ENCODE results near the gene FUT3. TPM values are rescaled to one million over a fixed set of nuclear protein-coding genes. Genes with fewer than 3 reads are reported as not detected.
A peak's percentile ranks its signal among the peaks of the same experiment; 100 is the strongest.

The FUT3 gene
- total and polyA plus RNA-seq, 9 of the 15 experiments (the other 6 are each of a cell fraction or from before 2014, with no cell fraction given) = 0.09 TPM; not detected in 8

- TF ChIP-seq MAFK (IDR thresholded peaks at IDR 0.05; ENCODE audit: low read length) (no peak), POLR2AphosphoS5 (IDR thresholded peaks at IDR 0.05; ENCODE audit: control insufficient read depth, insufficient read depth, low read depth, low read length) (peak; percentile 69; the same call in 1 of the 2 replicates), PML (IDR thresholded peaks at IDR 0.05; ENCODE audit: low read length) (peak; percentile 65; the same call in 1 of the 2 replicates), ELF2 (CRISPR knock-in tag; IDR thresholded peaks at IDR 0.05) (no peak), MBD1 (CRISPR knock-in tag; IDR thresholded peaks at IDR 0.05) (no peak), KAT2B (IDR thresholded peaks at IDR 0.05; ENCODE audit: low read depth, low read length) (no peak), ZBTB43 (CRISPR knock-in tag; IDR thresholded peaks at IDR 0.05) (no peak), ZNF778 (CRISPR knock-in tag; IDR thresholded peaks at IDR 0.05) (no peak), ZNF609 (CRISPR knock-in tag; IDR thresholded peaks at IDR 0.05; ENCODE audit: borderline replicate concordance) (no peak), ZNF395 (CRISPR knock-in tag; IDR thresholded peaks at IDR 0.05) (no peak), SRSF9 (IDR thresholded peaks at IDR 0.05; ENCODE audit: borderline replicate concordance, low read depth, low read length) (no peak), NFIX (CRISPR knock-in tag; IDR thresholded peaks at IDR 0.05; ENCODE audit: low read depth) (no peak), GTF2B (IDR thresholded peaks at IDR 0.05; ENCODE audit: extremely low read depth, insufficient read length) (peak; percentile 56), HNRNPL (IDR thresholded peaks at IDR 0.05; ENCODE audit: low read depth, low read length) (no peak)
These were observed 29.6 kb downstream of the FUT3 start (continued) for GRCh38 chr19:5821521-5822180.

All from K562 (cell line).